OCI-LY3 (cell line): ENCODE data around the gene DLG1.
"Not testable (repeated sequence)": the region's sequence is repeated elsewhere in the genome, so short reads cannot be mapped to it uniquely, and the experiment has no call there.

ENCODE experiments used
- H2AFZ ChIP-seq: fragments of 200-600, 300-600 bp; shearing (Covaris generic); 2 replicates; pipeline ENCODE4 v1.6.0; 2014; ENCODE audit warnings: antibody characterized with exemption, low read depth, low read length
- H3K27ac ChIP-seq: fragments of 200-600, 300-600 bp; sonication (generic); 2 replicates; pipeline ENCODE4 v1.5.1; 2014; ENCODE audit warnings: mild to moderate bottlenecking, low read length, moderate library complexity, mixed read lengths
- H3K27me3 ChIP-seq: fragments of 200-600, 300-600 bp; sonication (generic); 2 replicates; pipeline ENCODE4 v1.6.1; 2014; ENCODE audit warnings: low read depth, low read length, mixed read lengths
- H3K36me3 ChIP-seq: fragments of 200-600, 300-600 bp; sonication (generic); replicated peaks from 2 replicates; pipeline ENCODE3; 2014; ENCODE audit warnings: low read depth, low read length, mixed read lengths
- H3K4me1 ChIP-seq: fragments of 300-600, 200-600 bp; sonication (generic); 2 replicates; pipeline ENCODE4 v1.6.1; 2014; ENCODE audit warnings: low read length, mixed read lengths
- H3K4me2 ChIP-seq: fragments of 200-600, 300-600 bp; sonication (generic); 2 replicates; pipeline ENCODE4 v1.6.1; 2014; ENCODE audit warnings: low read length, mixed read lengths
- H3K4me3 ChIP-seq: fragments of 300-600, 200-600 bp; sonication (generic); 2 replicates; pipeline ENCODE4 v1.5.1; 2014; ENCODE audit warnings: antibody characterized with exemption, mild to moderate bottlenecking, low read length, moderate library complexity
- H3K79me2 ChIP-seq: fragments of 300-600, 200-600 bp; shearing (Covaris generic); 2 replicates; pipeline ENCODE4 v1.6.1; 2014; ENCODE audit warnings: mild to moderate bottlenecking, low read length, mixed read lengths
- H3K9ac ChIP-seq: fragments of 300-600, 200-600 bp; shearing (Covaris generic); 2 replicates; pipeline ENCODE4 v1.6.0; 2014; ENCODE audit warnings: mild to moderate bottlenecking, low read length, moderate library complexity
- H3K9me3 ChIP-seq: fragments of 200-600, 300-600 bp; shearing (Covaris generic); 2 replicates; pipeline ENCODE4 v1.6.1; 2014; ENCODE audit warnings: low read length, mixed read lengths; ENCODE audit not compliant: insufficient read depth
- H4K20me1 ChIP-seq: fragments of 200-600, 300-600 bp; sonication (generic); 2 replicates; pipeline ENCODE4 v1.6.1; 2016; ENCODE audit warnings: low read length, mixed read lengths; ENCODE audit not compliant: insufficient read depth
- EZH2phosphoT487 ChIP-seq: fragments of 200-600 bp; shearing (Covaris generic); IDR thresholded peaks from 2 replicates; pipeline ENCODE4 v1.6.1; 2018; ENCODE audit warnings: antibody characterized with exemption, mixed run types, low read depth
- TF ChIP-seq, protein P1 (sequence below): fragments of 200-600, 300-600 bp; sonication (generic); IDR thresholded peaks from 2 replicates; pipeline ENCODE4 v1.5.1; 2014; ENCODE audit warnings: antibody characterized with exemption, low read length, low read depth

The DLG1 gene

DNA sequence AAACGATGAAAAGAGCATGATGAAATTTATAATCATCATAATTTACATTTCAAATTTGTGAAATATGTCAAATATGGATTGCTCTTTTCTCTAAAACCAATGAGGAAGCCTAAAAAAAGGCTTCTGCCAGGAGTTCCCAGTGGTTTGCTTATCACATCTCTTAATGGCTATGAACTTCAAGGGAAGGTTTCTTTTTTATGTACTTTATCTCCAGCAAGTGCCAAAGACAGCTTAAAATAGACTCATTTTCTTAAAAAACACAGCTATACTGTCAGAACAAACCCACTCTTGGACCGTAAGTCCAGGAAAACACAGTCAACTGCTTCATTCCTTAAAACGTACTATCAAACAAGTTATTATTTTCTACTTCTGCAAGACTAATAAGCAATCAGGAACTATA is 80.2 kb downstream of the DLG1 start:
- Histone ChIP-seq H3K9ac (no peak overlapping the region), H3K36me3 (no peaks in the 10 kb centered on the region), H3K4me2 (no peak overlapping the region), H4K20me1 (peaks cover 16% of the 10 kb centered on the region), H3K27ac (no peak overlapping the region), H3K9me3 (no peaks in the 10 kb centered on the region), H3K27me3 (no peaks in the 10 kb centered on the region), H3K79me2 (peaks cover 42% of the 10 kb centered on the region), H3K4me3 (no peak overlapping the region), H3K4me1 (peaks cover 5% of the 10 kb centered on the region), H2AFZ (no peak overlapping the region)
- TF ChIP-seq EZH2phosphoT487, result no peak
- TF ChIP-seq, protein P1, sequence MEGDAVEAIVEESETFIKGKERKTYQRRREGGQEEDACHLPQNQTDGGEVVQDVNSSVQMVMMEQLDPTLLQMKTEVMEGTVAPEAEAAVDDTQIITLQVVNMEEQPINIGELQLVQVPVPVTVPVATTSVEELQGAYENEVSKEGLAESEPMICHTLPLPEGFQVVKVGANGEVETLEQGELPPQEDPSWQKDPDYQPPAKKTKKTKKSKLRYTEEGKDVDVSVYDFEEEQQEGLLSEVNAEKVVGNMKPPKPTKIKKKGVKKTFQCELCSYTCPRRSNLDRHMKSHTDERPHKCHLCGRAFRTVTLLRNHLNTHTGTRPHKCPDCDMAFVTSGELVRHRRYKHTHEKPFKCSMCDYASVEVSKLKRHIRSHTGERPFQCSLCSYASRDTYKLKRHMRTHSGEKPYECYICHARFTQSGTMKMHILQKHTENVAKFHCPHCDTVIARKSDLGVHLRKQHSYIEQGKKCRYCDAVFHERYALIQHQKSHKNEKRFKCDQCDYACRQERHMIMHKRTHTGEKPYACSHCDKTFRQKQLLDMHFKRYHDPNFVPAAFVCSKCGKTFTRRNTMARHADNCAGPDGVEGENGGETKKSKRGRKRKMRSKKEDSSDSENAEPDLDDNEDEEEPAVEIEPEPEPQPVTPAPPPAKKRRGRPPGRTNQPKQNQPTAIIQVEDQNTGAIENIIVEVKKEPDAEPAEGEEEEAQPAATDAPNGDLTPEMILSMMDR, result no peak

DNA sequence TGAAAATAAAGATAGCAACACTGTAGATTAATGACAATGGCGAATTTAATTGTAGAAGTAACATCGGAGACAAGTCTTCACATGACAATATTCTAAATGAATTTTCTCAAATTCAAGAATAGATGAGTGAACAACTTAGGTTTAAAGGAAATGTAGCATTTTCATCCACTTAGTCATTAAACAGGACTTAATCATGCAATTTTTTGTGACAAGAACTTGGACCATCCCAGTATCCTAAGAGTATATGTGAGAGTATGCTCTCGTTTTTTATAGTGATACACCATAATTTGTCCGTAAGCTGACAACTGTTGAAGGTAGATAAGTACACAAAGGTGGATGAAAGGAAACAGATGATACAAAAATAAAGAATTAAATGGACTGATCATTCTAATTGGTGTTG is 81.5 kb downstream of the DLG1 start:
- no peak overlapping the region for H3K4me3 ChIP-seq
- no peaks in the 10 kb centered on the region for H3K9me3 ChIP-seq
- no peak overlapping the region for H3K27ac ChIP-seq
- no peak overlapping the region for H2AFZ ChIP-seq
- H3K36me3 ChIP-seq, result no peaks in the 10 kb centered on the region
- no peak for TF ChIP-seq EZH2phosphoT487
- TF ChIP-seq, protein P1, result no peak
- H3K4me1 ChIP-seq, result no peaks in the 10 kb centered on the region
- no peak overlapping the region for H3K9ac ChIP-seq
- H3K79me2 ChIP-seq, result peaks cover 44% of the 10 kb centered on the region
- peaks cover 5% of the 10 kb centered on the region for H4K20me1 ChIP-seq
- H3K4me2 ChIP-seq, result no peak overlapping the region
- no peaks in the 10 kb centered on the region for H3K27me3 ChIP-seq

DNA sequence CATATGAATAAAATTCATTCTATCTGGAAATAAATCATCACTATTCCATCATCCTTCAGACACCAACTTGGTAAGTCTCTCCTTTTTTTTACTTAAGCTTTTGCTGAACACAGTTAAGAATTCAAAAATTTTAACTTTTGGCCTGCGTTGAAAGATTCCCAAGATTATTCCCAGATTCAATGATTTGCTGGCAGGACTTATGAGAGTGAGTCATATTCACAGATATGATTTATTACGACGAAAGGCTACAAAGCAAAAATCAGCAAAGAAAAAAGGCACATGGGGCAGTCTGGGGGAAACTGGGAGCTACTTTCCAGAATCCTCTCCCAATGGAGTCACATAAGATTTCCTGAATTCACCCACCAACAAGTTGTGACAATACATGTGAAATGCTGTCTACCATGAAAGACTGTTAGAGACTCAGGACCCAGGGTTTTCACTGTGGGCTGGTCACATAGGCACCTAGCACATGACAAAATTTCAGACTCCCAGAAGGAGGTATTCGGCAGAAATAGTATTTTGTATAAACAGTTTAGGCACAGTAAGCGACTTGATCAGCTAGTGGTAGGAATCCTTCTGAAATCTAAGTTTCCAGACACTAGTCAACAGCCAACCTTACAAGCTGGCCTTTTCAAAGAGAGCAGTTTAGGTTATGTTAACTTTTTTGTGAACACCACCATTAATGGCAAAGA is 82.1 kb downstream of the DLG1 start:
- Histone ChIP-seq H3K4me1 (no peaks in the 10 kb centered on the region), H3K9ac (no peak overlapping the region), H2AFZ (no peak overlapping the region), H3K27ac (no peak overlapping the region), H3K79me2 (peaks cover 49% of the 10 kb centered on the region), H3K4me3 (no peak overlapping the region), H3K27me3 (no peaks in the 10 kb centered on the region), H3K9me3 (no peaks in the 10 kb centered on the region), H3K36me3 (no peaks in the 10 kb centered on the region), H3K4me2 (no peak overlapping the region), H4K20me1 (peaks cover 3% of the 10 kb centered on the region; the same call in 1 of the 2 replicates)
- TF ChIP-seq, protein P1, result no peak
- TF ChIP-seq EZH2phosphoT487, result no peak

DNA sequence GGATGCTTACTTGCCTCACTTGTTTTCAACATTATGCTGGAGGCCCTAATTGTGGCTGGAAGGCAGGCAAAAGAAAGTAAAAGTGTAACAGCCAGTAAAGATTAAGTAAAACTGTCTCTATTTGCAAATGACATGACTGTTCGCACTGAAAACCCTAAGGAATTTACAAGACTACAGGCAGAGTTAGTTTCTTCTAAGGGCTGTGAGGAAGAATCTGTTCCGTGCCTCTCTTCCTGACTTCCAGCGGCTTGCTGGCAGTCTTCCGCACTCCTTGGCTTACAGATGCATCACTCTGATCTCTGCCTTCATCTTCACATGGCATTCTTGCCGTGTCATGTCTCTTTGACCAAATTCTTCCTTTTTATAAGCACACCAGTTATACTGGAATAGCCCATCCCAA is 86.1 kb downstream of the DLG1 start:
- Histone ChIP-seq H3K27ac (no peak overlapping the region), H3K36me3 (no peaks in the 10 kb centered on the region), H3K27me3 (no peaks in the 10 kb centered on the region), H4K20me1 (peaks cover 8% of the 10 kb centered on the region; the same call in 1 of the 2 replicates), H3K79me2 (peaks cover 75% of the 10 kb centered on the region), H3K4me1 (peaks cover 4% of the 10 kb centered on the region; the same call in 1 of the 2 replicates), H3K9me3 (no peaks in the 10 kb centered on the region), H3K4me2 (no peak overlapping the region), H3K9ac (no peak overlapping the region), H2AFZ (no peak overlapping the region), H3K4me3 (no peak overlapping the region)
- TF ChIP-seq, protein P1, result no peak
- TF ChIP-seq EZH2phosphoT487, result no peak

DNA sequence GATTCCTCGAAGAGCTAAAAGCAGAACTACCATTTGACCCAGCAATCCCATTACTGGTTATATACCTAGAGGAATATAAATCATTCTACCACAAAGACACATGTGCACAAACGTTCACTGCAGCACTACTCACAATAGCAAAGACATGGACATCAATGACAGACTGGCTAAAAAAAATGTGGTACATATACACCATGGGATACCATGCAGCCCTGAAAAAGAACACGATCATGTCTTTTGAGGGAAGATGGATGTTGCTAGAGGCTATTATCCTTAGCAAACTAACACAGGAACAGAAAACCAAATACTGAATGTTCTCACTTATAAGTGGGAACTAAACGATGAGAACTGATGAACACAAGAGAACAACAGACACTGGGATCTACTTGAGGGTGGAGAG is 86.7 kb downstream of the DLG1 start:
- peaks cover 11% of the 10 kb centered on the region for H4K20me1 ChIP-seq
- not testable (repeated sequence) for H3K27ac ChIP-seq, H3K9me3 ChIP-seq, H3K9ac ChIP-seq, H3K36me3 ChIP-seq, H3K4me3 ChIP-seq, H3K4me2 ChIP-seq, H3K27me3 ChIP-seq, H2AFZ ChIP-seq, H3K4me1 ChIP-seq
- peaks cover 78% of the 10 kb centered on the region for H3K79me2 ChIP-seq
